Endothelial cell of umbilical vein (primary cell): Measurements from ENCODE around the gene CCL14. TPM values are rescaled to one million over a fixed set of nuclear protein-coding genes. Genes with fewer than 3 reads are reported as not detected.

Experiments
- BruUV-seq: library from RNA; stranded (reverse); fragments of 400-500 nt; replicated peaks from 2 replicates; lab custom pipeline; 2021; lab: Mats Ljungman, UMichigan
- CTCF ChIA-PET: fragments of 300-600, 350-600 bp; sonication (Branson Sonifier 250); formaldehyde crosslinking; loops from one replicate; lab custom pipeline; 2021; ENCODE audit warnings: antibody characterized with exemption, inconsistent platforms; lab: Charles Lee
- POLR2A ChIA-PET: fragments of 300-600, 350-600 bp; sonication (Branson Sonifier 250); formaldehyde crosslinking; loops from one replicate; lab custom pipeline; 2021; ENCODE audit warnings: antibody characterized with exemption, inconsistent platforms; lab: Charles Lee
- DNase-seq: peaks from one replicate; pipeline ENCODE4 v3.0.0-alpha.2; 2011; ENCODE audit warnings: low read depth, low spot score
- FAIRE-seq: peaks from 2 replicates; lab custom pipeline; 2011; peaks lifted over from hg19 to GRCh38; lab: Jason Lieb, UNC
- H2AFZ ChIP-seq: 2 replicates; pipeline ENCODE4 v1.6.0; 2012; ENCODE audit warnings: low read depth, low read length, control low read depth, inconsistent platforms
- H3K27ac ChIP-seq: 2 replicates; pipeline ENCODE4 v1.5.1; 2011; ENCODE audit warnings: low read depth, mild to moderate bottlenecking, control low read depth, low read length, moderate library complexity; ENCODE audit not compliant: insufficient read depth
- H3K27me3 ChIP-seq, 2 experiments: 2 replicates each; pipeline versions ENCODE4 v1.6.0 to v1.6.1; 2011; ENCODE audit warnings: low read length in 2 of 2, mixed read lengths in 1 of 2; ENCODE audit not compliant: control insufficient read depth in 2 of 2, insufficient read depth in 2 of 2
- H3K36me3 ChIP-seq, 2 experiments: 2 replicates in 1 of 2; 3 replicates in 1 of 2; pipeline ENCODE4 v1.5.1; 2011; ENCODE audit warnings: low read length in 2 of 2, mild to moderate bottlenecking in 1 of 2, moderate library complexity in 1 of 2; ENCODE audit not compliant: control insufficient read depth in 2 of 2, insufficient read depth in 2 of 2; ENCODE audit errors: extremely low read depth in 1 of 2
- H3K4me1 ChIP-seq: 3 replicates; pipeline ENCODE4 v1.5.1; 2011; ENCODE audit warnings: mild to moderate bottlenecking, low read length; ENCODE audit not compliant: control insufficient read depth, insufficient read depth; ENCODE audit errors: extremely low read depth
- H3K4me2 ChIP-seq: 2 replicates; pipeline ENCODE4 v1.6.1; 2011; ENCODE audit warnings: low read length, control low read depth, mixed read lengths; ENCODE audit not compliant: insufficient read depth
- H3K4me3 ChIP-seq, 3 experiments: fragments of 200-600 bp in 1 of 3; sonication (generic), shearing (Covaris generic) in 1 of 3; replicated peaks in 1 of 3; 2 replicates each; pipeline ENCODE4 v1.5.1; 2011 to 2016; ENCODE audit warnings: control low read depth in 3 of 3, low read length in 3 of 3, mild to moderate bottlenecking in 2 of 3, inconsistent platforms in 1 of 3, low read depth in 1 of 3, moderate library complexity in 1 of 3; ENCODE audit not compliant: insufficient read depth in 1 of 3
- H3K79me2 ChIP-seq: 2 replicates; pipeline ENCODE4 v1.6.0; 2012; ENCODE audit warnings: low read length, inconsistent platforms; ENCODE audit not compliant: control insufficient read depth, insufficient read depth
- H3K9ac ChIP-seq: replicated peaks from 2 replicates; pipeline ENCODE3; 2011; ENCODE audit warnings: low read length, control low read depth; ENCODE audit not compliant: insufficient read depth; ENCODE audit errors: extremely low read depth
- H3K9me1 ChIP-seq: replicated peaks from 3 replicates; pipeline ENCODE4 v1.6.0; 2011; ENCODE audit warnings: mild to moderate bottlenecking, low read length; ENCODE audit not compliant: control insufficient read depth, insufficient read depth; ENCODE audit errors: extremely low read depth
- H3K9me3 ChIP-seq: replicated peaks from 2 replicates; pipeline ENCODE4 v1.5.1; 2012; ENCODE audit warnings: low read length, inconsistent platforms; ENCODE audit not compliant: control insufficient read depth, insufficient read depth
- H4K20me1 ChIP-seq: replicated peaks from 2 replicates; pipeline ENCODE3; 2011; ENCODE audit warnings: mild to moderate bottlenecking, low read length; ENCODE audit not compliant: control insufficient read depth, insufficient read depth; ENCODE audit errors: extremely low read depth
- FOS ChIP-seq: IDR thresholded peaks from 2 replicates; pipeline ENCODE4 v1.6.1; 2011; ENCODE audit warnings: mild to moderate bottlenecking, low read length, moderate library complexity, borderline replicate concordance; ENCODE audit not compliant: insufficient read depth
- GATA2 ChIP-seq: IDR thresholded peaks from 2 replicates; pipeline ENCODE4 v1.7.0; 2011; ENCODE audit warnings: low read depth, mild to moderate bottlenecking, moderate library complexity, mixed read lengths, low read length; ENCODE audit not compliant: insufficient read length, insufficient read depth
- POLR2AphosphoS5 ChIP-seq: IDR thresholded peaks from 2 replicates; pipeline ENCODE4 v1.6.1; 2012; ENCODE audit warnings: low read depth, mild to moderate bottlenecking, control low read depth, low read length, moderate library complexity; ENCODE audit not compliant: insufficient read depth
- dilution Hi-C: fragments of 300-500 bp; cut with MboI; formaldehyde crosslinking; loops from one replicate; pipeline ENCODE4 v1.15.0; 2019; ENCODE audit warnings: low sequenced_read_pairs; ENCODE audit not compliant: extremely low pct_ligation_motif_present
- intact Hi-C: fragments of 100-400 bp; cut with micrococcal nuclease; formaldehyde crosslinking; loops from one replicate; pipeline ENCODE4 v1.10.0; 2022
- polyA plus RNA-seq, 4 experiments: library from polyadenylated mRNA; depleted of rRNA in 3 of 4; stranded (reverse) in 3 of 4; unstranded in 1 of 4; fragments of >200 nt; gene quantifications; 2 replicates each; pipeline versions ENCODE4 v1.2.1 to v1.2.3, GENCODE V29; 2011 to 2012; ENCODE audit warnings: missing spikeins in 1 of 4
- total RNA-seq: library from RNA; stranded (reverse); gene quantifications from 2 replicates; pipeline ENCODE4 v1.2.3, GENCODE V29; 2021
- TF ChIP-seq, protein P1 (sequence below), 2 donors: IDR thresholded peaks; 1 replicate in 1 of 2; 2 replicates in 1 of 2; pipeline ENCODE4 v1.5.1; 2011; ENCODE audit warnings: low read length in 2 of 2, mild to moderate bottlenecking in 2 of 2, moderate library complexity in 2 of 2, control low read depth in 1 of 2, inconsistent platforms in 1 of 2, low read depth in 1 of 2; ENCODE audit not compliant: insufficient read depth in 1 of 2; ENCODE audit errors: extremely low read depth in 1 of 2

Gene CCL14
- total and polyA plus RNA-seq, 2 donors (not counting 3 experiments of a cell fraction or from before 2014, with no cell fraction given), result 21.3 to 25.8 TPM

DNA sequence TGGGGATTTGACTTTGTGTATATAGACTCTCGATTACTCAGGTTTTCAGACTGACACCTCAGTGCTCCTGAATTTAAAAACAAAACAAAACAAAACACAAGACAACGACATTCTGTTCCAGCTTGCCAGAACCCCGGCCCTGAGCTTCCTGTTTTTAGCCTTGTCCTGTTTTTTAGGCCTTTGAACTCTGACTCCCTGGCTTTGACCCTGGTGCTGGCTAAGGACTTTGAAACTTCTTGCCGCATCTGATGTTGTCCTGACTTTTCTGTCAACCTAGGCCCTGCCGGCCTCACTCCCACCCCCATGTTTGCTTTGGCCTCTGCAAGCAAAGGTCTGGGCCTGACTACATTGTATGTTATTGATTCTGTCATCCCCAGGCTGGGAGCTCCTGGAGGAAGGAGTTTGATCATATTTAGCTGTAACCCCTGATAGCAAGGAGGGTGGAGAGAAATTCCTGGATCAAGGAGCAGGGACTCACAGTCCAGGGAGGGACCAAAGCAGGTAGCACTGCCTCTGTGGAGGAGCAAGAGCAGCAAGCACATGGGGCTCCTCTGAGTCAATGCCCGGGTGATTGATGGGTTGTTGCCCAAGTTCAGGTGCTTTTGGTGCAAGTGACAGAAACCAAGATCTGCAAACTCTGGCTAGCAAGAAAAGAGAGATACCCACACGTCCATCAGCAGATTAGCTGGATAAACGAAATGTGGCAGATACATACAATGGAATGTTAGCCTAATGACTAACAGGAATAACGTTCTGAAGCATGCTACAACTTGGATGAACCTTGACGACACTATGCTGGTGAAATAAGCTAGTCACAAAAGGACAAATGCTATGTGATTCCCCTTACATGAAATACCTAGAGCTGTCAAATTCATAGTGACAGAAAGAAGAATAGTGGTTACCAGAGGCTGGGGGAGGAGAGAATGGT is 12.9 kb downstream of the CCL14 start:
- H4K20me1 ChIP-seq, result no peaks in the 10 kb centered on the region
- H3K36me3 ChIP-seq, result no peaks in the 10 kb centered on the region
- ChIA-PET CTCF (interaction anchor here (0.8 to 13.0 kb wide), 7 partner anchors 9 to 510 kb away, joined by 3 to 467 read pairs (median 5); no protein-coding TSS in a partner anchor), POLR2A (interaction anchor here (1.6 kb wide), 1 partner anchor 99 kb away, joined by 5 read pairs; no protein-coding TSS in a partner anchor)
- H3K9me1 ChIP-seq, result no peaks in the 10 kb centered on the region
- peak overlapping the region; percentile 7 for H3K4me2 ChIP-seq
- FAIRE-seq, result no peak
- no peaks in the 10 kb centered on the region for H3K79me2 ChIP-seq
- peak overlapping the region; percentile 2 for H3K9ac ChIP-seq
- BruUV-seq, result no TSS peak
- peaks cover 45% of the 10 kb centered on the region for H3K4me1 ChIP-seq
- peak; percentile 87 for DNase-seq
- dilution Hi-C loops, result no loop called here
- H2AFZ ChIP-seq, result peak overlapping the region; percentile 49
- peak; percentile 35 for TF ChIP-seq GATA2
- TF ChIP-seq FOS, result peak; percentile 37
- peak; percentile 79 for TF ChIP-seq POLR2AphosphoS5
- TF ChIP-seq, protein P1, sequence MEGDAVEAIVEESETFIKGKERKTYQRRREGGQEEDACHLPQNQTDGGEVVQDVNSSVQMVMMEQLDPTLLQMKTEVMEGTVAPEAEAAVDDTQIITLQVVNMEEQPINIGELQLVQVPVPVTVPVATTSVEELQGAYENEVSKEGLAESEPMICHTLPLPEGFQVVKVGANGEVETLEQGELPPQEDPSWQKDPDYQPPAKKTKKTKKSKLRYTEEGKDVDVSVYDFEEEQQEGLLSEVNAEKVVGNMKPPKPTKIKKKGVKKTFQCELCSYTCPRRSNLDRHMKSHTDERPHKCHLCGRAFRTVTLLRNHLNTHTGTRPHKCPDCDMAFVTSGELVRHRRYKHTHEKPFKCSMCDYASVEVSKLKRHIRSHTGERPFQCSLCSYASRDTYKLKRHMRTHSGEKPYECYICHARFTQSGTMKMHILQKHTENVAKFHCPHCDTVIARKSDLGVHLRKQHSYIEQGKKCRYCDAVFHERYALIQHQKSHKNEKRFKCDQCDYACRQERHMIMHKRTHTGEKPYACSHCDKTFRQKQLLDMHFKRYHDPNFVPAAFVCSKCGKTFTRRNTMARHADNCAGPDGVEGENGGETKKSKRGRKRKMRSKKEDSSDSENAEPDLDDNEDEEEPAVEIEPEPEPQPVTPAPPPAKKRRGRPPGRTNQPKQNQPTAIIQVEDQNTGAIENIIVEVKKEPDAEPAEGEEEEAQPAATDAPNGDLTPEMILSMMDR (IDR thresholded peaks at IDR 0.05; ENCODE audit: extremely low read depth in 1 of 2, insufficient read depth in 1 of 2, low read depth in 1 of 2, low read length in 2 of 2), result no peak
- intact Hi-C loops, result loop anchor here (1.0 kb wide), 1 partner anchor 15 kb away; no protein-coding TSS in a partner anchor
- H3K4me3 ChIP-seq, result no peak overlapping the region
- no peaks in the 10 kb centered on the region for H3K27me3 ChIP-seq
- no peaks in the 10 kb centered on the region for H3K9me3 ChIP-seq
- peak overlapping the region; percentile 56 for H3K27ac ChIP-seq
